H1 (cell line): ENCODE measurements around the gene NT5DC1.

Experiments
- CTCF ChIP-seq, 3 experiments: IDR thresholded peaks; 1 replicate in 2 of 3; 2 replicates in 1 of 3; pipeline versions ENCODE4 v1.5.1 to v1.6.1; 2011; ENCODE audit warnings: low read length in 3 of 3, mild to moderate bottlenecking in 3 of 3, inconsistent platforms in 2 of 3, low read depth in 1 of 3, moderate library complexity in 1 of 3; ENCODE audit not compliant: insufficient read depth in 1 of 3; ENCODE audit errors: control extremely low read depth in 1 of 3
- JUND ChIP-seq: IDR thresholded peaks from 2 replicates; pipeline ENCODE4 v1.6.1; 2011; ENCODE audit warnings: mild to moderate bottlenecking, improper control_type of control experiment, low read length

DNA sequence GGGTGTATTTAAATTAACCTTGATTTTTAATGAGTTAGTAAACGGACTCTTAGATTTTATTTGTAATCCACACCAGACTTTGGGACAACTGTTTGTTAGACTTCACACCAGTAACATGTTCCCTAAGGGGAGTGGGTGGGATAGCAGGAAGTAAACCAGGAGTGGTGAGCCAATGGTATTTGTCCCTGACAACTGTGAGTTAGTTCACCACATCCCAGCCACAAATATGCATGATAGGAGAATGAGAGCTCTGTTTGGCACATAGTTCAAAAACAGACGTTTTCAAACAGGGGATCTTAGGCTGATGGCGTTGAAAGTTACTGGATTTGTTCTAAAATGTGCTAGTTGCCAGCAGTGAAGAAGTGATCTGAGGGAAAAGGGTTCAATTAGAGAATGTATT is 44.0 kb downstream of the NT5DC1 start:
- TF ChIP-seq JUND (no peak), CTCF (IDR thresholded peaks at IDR 0.05; ENCODE audit: control extremely low read depth in 1 of 3, insufficient read depth in 1 of 3, low read depth in 1 of 3, low read length in 3 of 3) (no peak)
